Measurements from ENCODE around the gene NLGN1. TPM values are rescaled to one million over a fixed set of nuclear protein-coding genes. Genes with fewer than 3 reads are reported as not detected.

The NLGN1 gene
- total RNA-seq, 3 donors from 2014 or later: 4.4 to 12.3 (median 6.9) TPM

GRCh38 chr3:174002543-174002942, 605.0 kb downstream of the NLGN1 start:
- TF ChIP-seq POLR2AphosphoS5 (IDR thresholded peaks at IDR 0.05) (no peak), CTCF (IDR thresholded peaks at IDR 0.05) (no peak), POLR2A (IDR thresholded peaks at IDR 0.05) (no peak)
- H3K9me3 ChIP-seq: no peaks in the 10 kb centered on the region
- intact Hi-C loops (cut with DNase I; ENCODE audit: low total_unique reads): no loop called here
- no peak overlapping the region for H3K27ac ChIP-seq
- no peaks in the 10 kb centered on the region for H3K4me1 ChIP-seq
- no peaks in the 10 kb centered on the region for H3K36me3 ChIP-seq
- no peaks in the 10 kb centered on the region for H3K27me3 ChIP-seq
- H3K4me3 ChIP-seq: no peak overlapping the region
- DNase-seq (ENCODE audit: low spot score in 2 of 2): no peak

- Histone ChIP-seq H3K27ac (no peak overlapping the region), H3K4me3 (no peak overlapping the region), H3K36me3 (no peaks in the 10 kb centered on the region), H3K27me3 (no peaks in the 10 kb centered on the region), H3K4me1 (no peaks in the 10 kb centered on the region), H3K9me3 (no peaks in the 10 kb centered on the region)
- DNase-seq (ENCODE audit: low spot score in 2 of 2): no peak
- intact Hi-C loops (cut with DNase I; ENCODE audit: low total_unique reads): no loop called here
- TF ChIP-seq CTCF (IDR thresholded peaks at IDR 0.05) (no peak), POLR2A (IDR thresholded peaks at IDR 0.05) (no peak), POLR2AphosphoS5 (IDR thresholded peaks at IDR 0.05) (no peak)
Observed at GRCh38 chr3:174010907-174011306, 613.4 kb downstream of the NLGN1 start.

- H3K4me1 ChIP-seq: no peaks in the 10 kb centered on the region
- no peak overlapping the region for H3K27ac ChIP-seq
- intact Hi-C loops (cut with DNase I; ENCODE audit: low total_unique reads): no loop called here
- H3K4me3 ChIP-seq: no peak overlapping the region
- H3K27me3 ChIP-seq: no peaks in the 10 kb centered on the region
- DNase-seq (ENCODE audit: low spot score in 2 of 2): no peak
- TF ChIP-seq CTCF (IDR thresholded peaks at IDR 0.05) (no peak), POLR2AphosphoS5 (IDR thresholded peaks at IDR 0.05) (no peak), POLR2A (IDR thresholded peaks at IDR 0.05) (no peak)
- no peaks in the 10 kb centered on the region for H3K36me3 ChIP-seq
- H3K9me3 ChIP-seq: no peaks in the 10 kb centered on the region
Observed at GRCh38 chr3:174016186-174016585, 618.6 kb downstream of the NLGN1 start.

- Histone ChIP-seq H3K4me3 (no peak overlapping the region), H3K4me1 (no peaks in the 10 kb centered on the region), H3K27ac (no peak overlapping the region), H3K9me3 (no peaks in the 10 kb centered on the region), H3K36me3 (no peaks in the 10 kb centered on the region), H3K27me3 (no peaks in the 10 kb centered on the region)
- TF ChIP-seq POLR2AphosphoS5 (IDR thresholded peaks at IDR 0.05): no peak
- TF ChIP-seq CTCF (IDR thresholded peaks at IDR 0.05): no peak
- TF ChIP-seq POLR2A (IDR thresholded peaks at IDR 0.05): no peak
- DNase-seq (ENCODE audit: low spot score in 2 of 2): no peak
- intact Hi-C loops (cut with DNase I; ENCODE audit: low total_unique reads): no loop called here
Observed at GRCh38 chr3:174020156-174020555, 622.6 kb downstream of the NLGN1 start.

- no peak overlapping the region for H3K27ac ChIP-seq
- no peak for DNase-seq (ENCODE audit: low spot score in 2 of 2)
- H3K9me3 ChIP-seq: peaks cover 5 to 6% of the 10 kb centered on the region in 2 donors
- TF ChIP-seq CTCF (IDR thresholded peaks at IDR 0.05): no peak
- no peak for TF ChIP-seq POLR2AphosphoS5 (IDR thresholded peaks at IDR 0.05)
- no peak for TF ChIP-seq POLR2A (IDR thresholded peaks at IDR 0.05)
- no peaks in the 10 kb centered on the region for H3K4me1 ChIP-seq
- intact Hi-C loops (cut with DNase I; ENCODE audit: low total_unique reads): no loop called here
- no peaks in the 10 kb centered on the region for H3K36me3 ChIP-seq
- no peaks in the 10 kb centered on the region for H3K27me3 ChIP-seq
- H3K4me3 ChIP-seq: no peak overlapping the region
Observed at GRCh38 chr3:174023421-174023820, 625.9 kb downstream of the NLGN1 start.
